Esophagus squamous epithelium (tissue), 5 donors: ENCODE results near the gene MIEF1. TPM values are rescaled to one million over a fixed set of nuclear protein-coding genes. Genes with fewer than 3 reads are reported as not detected.

Experiments
- DNase-seq: peaks from one replicate; lab custom pipeline; 2025; lab: John Stamatoyannopoulos, UW
- H3K27ac ChIP-seq, 4 donors: fragments of 200-600 bp; sonication (generic); one replicate each; pipeline ENCODE4 v1.5.1; 2016 to 2019; ENCODE audit warnings: mild to moderate bottlenecking in 1 of 4
- H3K27me3 ChIP-seq, 4 donors: fragments of 200-600 bp; sonication (generic); 1 replicate in 3 of 4; 2 replicates in 1 of 4; pipeline versions ENCODE4 v1.5.1 to v1.6.0; 2017 to 2021; ENCODE audit warnings: antibody characterized with exemption in 1 of 4
- H3K36me3 ChIP-seq, 3 donors: fragments of 200-600 bp; sonication (generic); one replicate each; pipeline ENCODE4 v1.5.1; 2016 to 2019
- H3K4me1 ChIP-seq, 3 donors: fragments of 200-600 bp; sonication (generic); one replicate each; pipeline ENCODE4 v1.5.1; 2017 to 2019
- H3K4me3 ChIP-seq, 4 donors: fragments of 200-600 bp; sonication (generic); 1 replicate in 3 of 4; 2 replicates in 1 of 4; pipeline ENCODE4 v1.5.1; 2016 to 2019; ENCODE audit warnings: mild to moderate bottlenecking in 2 of 4, moderate library complexity in 1 of 4
- H3K9me3 ChIP-seq, 3 donors: fragments of 200-600 bp; sonication (generic); one replicate each; pipeline ENCODE4 v1.5.1; 2016 to 2019
- POLR2A ChIP-seq, 4 donors: fragments of 450-650 bp; IDR thresholded peaks; one replicate each; pipeline ENCODE4 v1.6.1; 2017; ENCODE audit warnings: antibody characterized with exemption in 4 of 4, mild to moderate bottlenecking in 4 of 4, moderate library complexity in 3 of 4
- WGBS, 2 donors: methylation state at CpG; one replicate each; pipeline ENCODE4 v1.1.5; 2018; 5-methylcytosine and 5-hydroxymethylcytosine counted together
- intact Hi-C: fragments of 100-400 bp; cut with DNase I; formaldehyde crosslinking; loops from one replicate; pipeline ENCODE4 v1.15.0; 2022
- total RNA-seq, 4 donors: library from RNA; depleted of rRNA; stranded (reverse); fragments of >200 nt; gene quantifications; one replicate each; pipeline ENCODE4 v1.1.0, GENCODE V29; 2016
- TF ChIP-seq, protein P1 (sequence below), 6 experiments: fragments of 450-650 bp in 4 of 6; fragments of 200-600 bp in 2 of 6; sonication (generic) in 2 of 6; IDR thresholded peaks; one replicate each; pipeline ENCODE4 v1.5.1; 2016 to 2019; ENCODE audit warnings: antibody characterized with exemption in 6 of 6, mild to moderate bottlenecking in 4 of 6, moderate library complexity in 4 of 6
- donor health status: DM: yes; HTN: yes; CAD: no.

Gene MIEF1
- total RNA-seq, 4 donors from 2014 or later: 21.4 to 34.2 (median 23.9) TPM

DNA sequence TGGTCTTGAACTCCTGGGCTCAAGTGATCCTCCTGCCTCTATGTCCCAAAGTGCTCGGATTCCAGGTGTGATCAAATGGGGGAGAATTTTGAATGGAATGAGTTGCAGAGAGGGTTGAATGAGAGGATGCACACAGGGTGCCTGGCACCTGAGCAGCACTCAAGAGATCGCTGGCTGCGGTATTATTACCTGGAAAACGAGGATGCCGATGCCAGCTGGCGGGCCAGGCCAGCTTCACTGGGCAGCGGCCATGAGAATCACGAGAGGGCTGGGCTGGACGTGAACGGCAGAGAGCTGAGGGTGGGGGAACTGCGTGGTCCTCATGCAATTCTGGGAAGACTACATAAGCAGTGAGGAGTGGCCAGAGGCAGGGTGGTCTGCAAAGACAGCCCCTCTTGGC lies 42.4 kb upstream of the MIEF1 start:
- H3K4me3 ChIP-seq: no peak overlapping the region
- no peak overlapping the region for H3K27ac ChIP-seq
- peaks cover 4 to 52% (median 13%) of the 10 kb centered on the region in 3 donors for H3K4me1 ChIP-seq
- 78 to 82% methylated on average over 11 of the region's 11 CpGs for WGBS, 2 donors
- no peak for DNase-seq
- H3K27me3 ChIP-seq: peaks cover 8 to 52% (median 11%) of the 10 kb centered on the region in 4 donors
- no peaks in the 10 kb centered on the region for H3K36me3 ChIP-seq
- intact Hi-C loops: no loop called here
- no peaks in the 10 kb centered on the region for H3K9me3 ChIP-seq
- TF ChIP-seq, protein P1, sequence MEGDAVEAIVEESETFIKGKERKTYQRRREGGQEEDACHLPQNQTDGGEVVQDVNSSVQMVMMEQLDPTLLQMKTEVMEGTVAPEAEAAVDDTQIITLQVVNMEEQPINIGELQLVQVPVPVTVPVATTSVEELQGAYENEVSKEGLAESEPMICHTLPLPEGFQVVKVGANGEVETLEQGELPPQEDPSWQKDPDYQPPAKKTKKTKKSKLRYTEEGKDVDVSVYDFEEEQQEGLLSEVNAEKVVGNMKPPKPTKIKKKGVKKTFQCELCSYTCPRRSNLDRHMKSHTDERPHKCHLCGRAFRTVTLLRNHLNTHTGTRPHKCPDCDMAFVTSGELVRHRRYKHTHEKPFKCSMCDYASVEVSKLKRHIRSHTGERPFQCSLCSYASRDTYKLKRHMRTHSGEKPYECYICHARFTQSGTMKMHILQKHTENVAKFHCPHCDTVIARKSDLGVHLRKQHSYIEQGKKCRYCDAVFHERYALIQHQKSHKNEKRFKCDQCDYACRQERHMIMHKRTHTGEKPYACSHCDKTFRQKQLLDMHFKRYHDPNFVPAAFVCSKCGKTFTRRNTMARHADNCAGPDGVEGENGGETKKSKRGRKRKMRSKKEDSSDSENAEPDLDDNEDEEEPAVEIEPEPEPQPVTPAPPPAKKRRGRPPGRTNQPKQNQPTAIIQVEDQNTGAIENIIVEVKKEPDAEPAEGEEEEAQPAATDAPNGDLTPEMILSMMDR (IDR thresholded peaks at IDR 0.05): no peak
- TF ChIP-seq POLR2A (IDR thresholded peaks at IDR 0.05): no peak

DNA sequence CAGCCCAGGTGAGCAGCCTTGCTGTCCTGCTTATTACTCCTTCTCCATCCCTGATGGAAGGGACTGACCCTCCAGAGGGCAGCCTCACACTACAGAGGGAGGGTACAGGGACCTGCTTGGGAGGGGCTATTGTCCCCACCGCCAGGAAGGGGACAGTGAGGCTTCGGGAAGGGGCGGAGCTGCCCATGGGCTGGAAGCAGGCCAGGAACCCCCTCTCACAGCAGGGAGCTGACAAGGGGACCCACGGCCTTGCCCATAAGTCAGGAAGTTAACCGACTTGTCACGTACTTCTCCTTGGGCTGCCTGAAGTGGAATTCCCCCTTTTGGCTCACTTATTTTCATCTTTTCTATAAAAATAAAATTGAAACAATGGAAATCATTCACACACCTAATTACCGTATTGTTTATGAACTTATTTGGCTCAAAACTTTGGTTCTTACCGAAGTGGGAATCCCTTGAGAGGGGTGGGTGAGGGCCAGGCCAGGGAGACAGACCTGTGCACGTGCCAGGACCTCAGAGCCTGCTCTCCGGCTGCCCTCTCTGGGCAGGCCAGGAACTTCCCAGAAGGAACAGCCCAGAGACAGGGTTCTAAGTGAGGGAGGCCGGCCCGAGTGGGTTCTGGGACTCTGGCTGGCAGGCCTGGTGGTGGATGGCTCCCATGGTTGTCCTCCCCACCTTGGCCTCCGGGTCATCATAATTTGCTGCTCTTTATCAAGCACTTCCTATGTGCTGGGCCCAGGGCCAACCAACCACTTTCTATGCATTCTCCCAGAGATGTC lies 39.5 kb upstream of the MIEF1 start:
- DNase-seq: no peak
- intact Hi-C loops: no loop called here
- 53 to 57% methylated on average over 12 to 13 of the region's 13 CpGs for WGBS, 2 donors
- Histone ChIP-seq H3K27me3 (peaks cover 0 to 29% (median 5%) of the 10 kb centered on the region in 4 donors), H3K4me1 (peaks cover 4 to 59% (median 10%) of the 10 kb centered on the region in 3 donors), H3K9me3 (no peaks in the 10 kb centered on the region), H3K27ac (peak overlapping the region in 3 of 4 donors; percentile 21 to 71 (median 63)), H3K4me3 (no peak overlapping the region), H3K36me3 (no peaks in the 10 kb centered on the region)
- TF ChIP-seq POLR2A (IDR thresholded peaks at IDR 0.05): no peak
- TF ChIP-seq, protein P1 (IDR thresholded peaks at IDR 0.05): no peak

DNA sequence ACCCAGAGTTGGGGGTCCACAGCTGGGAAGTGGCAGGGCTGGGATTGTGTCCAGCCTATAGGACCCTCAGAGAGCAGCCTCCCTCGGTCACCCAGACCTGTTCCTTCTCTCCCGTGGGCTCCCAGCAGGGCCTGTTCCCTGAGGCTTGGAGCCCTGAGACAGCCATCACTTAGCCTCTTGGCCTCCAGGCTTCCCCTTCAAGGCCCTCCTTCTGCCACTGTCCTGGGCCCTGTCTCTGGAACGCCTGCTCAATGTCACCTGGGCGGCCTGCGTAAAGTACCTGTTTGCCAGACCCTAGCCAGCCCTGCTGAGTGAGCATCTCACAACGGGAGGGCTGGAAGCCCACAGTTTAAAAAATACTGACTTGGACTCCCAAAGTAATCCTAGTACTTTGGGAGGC lies 38.8 kb upstream of the MIEF1 start:
- Histone ChIP-seq H3K36me3 (no peaks in the 10 kb centered on the region), H3K27ac (peak overlapping the region in 3 of 4 donors; percentile 21 to 71 (median 63)), H3K27me3 (peaks cover 0 to 23% (median 3%) of the 10 kb centered on the region in 4 donors), H3K9me3 (no peaks in the 10 kb centered on the region), H3K4me1 (peaks cover 0 to 59% (median 10%) of the 10 kb centered on the region in 3 donors), H3K4me3 (no peak overlapping the region)
- DNase-seq: no peak
- no peak for TF ChIP-seq POLR2A (IDR thresholded peaks at IDR 0.05)
- TF ChIP-seq, protein P1 (IDR thresholded peaks at IDR 0.05): no peak
- intact Hi-C loops: no loop called here
- 75 to 100% methylated on average over 2 of the region's 6 CpGs for WGBS, 2 donors

DNA sequence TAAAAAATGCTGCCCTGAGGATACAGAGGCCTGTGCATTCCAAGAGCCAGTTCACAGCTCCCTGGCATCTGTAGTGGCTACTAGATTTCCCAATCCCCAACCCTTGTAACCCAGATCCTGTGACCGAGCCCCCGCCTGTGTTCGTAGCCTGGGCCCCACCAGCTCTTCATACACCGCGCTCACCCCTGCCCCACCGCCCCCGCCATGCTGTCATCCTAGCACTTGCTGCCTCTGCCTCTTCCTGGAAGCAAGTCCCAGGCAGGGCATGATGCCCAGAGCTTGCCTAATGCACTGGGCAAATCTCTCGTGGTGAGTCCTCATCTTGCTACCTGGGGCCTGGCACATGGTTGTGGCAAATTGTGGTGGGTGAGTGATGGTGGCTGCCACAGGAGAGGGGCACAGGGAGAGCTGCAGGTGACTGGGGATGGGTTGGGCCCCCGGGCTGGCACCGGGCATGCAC lies 38.1 kb upstream of the MIEF1 start:
- WGBS, 2 donors: 39 to 42% methylated on average over 8 to 9 of the region's 10 CpGs
- no peaks in the 10 kb centered on the region for H3K9me3 ChIP-seq

More for the DNA sequence above, 38.1 kb upstream of the MIEF1 start:
- intact Hi-C loops: no loop called here
- Histone ChIP-seq H3K27me3 (peaks cover 0 to 18% (median 0%) of the 10 kb centered on the region in 4 donors), H3K27ac (peak overlapping the region in 3 of 4 donors; percentile 21 to 63 (median 37)), H3K4me3 (no peak overlapping the region), H3K36me3 (no peaks in the 10 kb centered on the region), H3K4me1 (peaks cover 0 to 60% (median 10%) of the 10 kb centered on the region in 3 donors)
- TF ChIP-seq, protein P1 (IDR thresholded peaks at IDR 0.05): no peak
- TF ChIP-seq POLR2A (IDR thresholded peaks at IDR 0.05): no peak
- no peak for DNase-seq
